OCI-LY3 (cell line): ENCODE measurements around the gene ZNF618.

ENCODE experiments used
- H2AFZ ChIP-seq: fragments of 200-600, 300-600 bp; shearing (Covaris generic); 2 replicates; pipeline ENCODE4 v1.6.0; 2014; ENCODE audit warnings: antibody characterized with exemption, low read depth, low read length
- H3K27ac ChIP-seq: fragments of 200-600, 300-600 bp; sonication (generic); 2 replicates; pipeline ENCODE4 v1.5.1; 2014; ENCODE audit warnings: mild to moderate bottlenecking, low read length, moderate library complexity, mixed read lengths
- H3K27me3 ChIP-seq: fragments of 200-600, 300-600 bp; sonication (generic); 2 replicates; pipeline ENCODE4 v1.6.1; 2014; ENCODE audit warnings: low read depth, low read length, mixed read lengths
- H3K36me3 ChIP-seq: fragments of 200-600, 300-600 bp; sonication (generic); replicated peaks from 2 replicates; pipeline ENCODE3; 2014; ENCODE audit warnings: low read depth, low read length, mixed read lengths
- H3K4me1 ChIP-seq: fragments of 300-600, 200-600 bp; sonication (generic); 2 replicates; pipeline ENCODE4 v1.6.1; 2014; ENCODE audit warnings: low read length, mixed read lengths
- H3K4me2 ChIP-seq: fragments of 200-600, 300-600 bp; sonication (generic); 2 replicates; pipeline ENCODE4 v1.6.1; 2014; ENCODE audit warnings: low read length, mixed read lengths
- H3K4me3 ChIP-seq: fragments of 300-600, 200-600 bp; sonication (generic); 2 replicates; pipeline ENCODE4 v1.5.1; 2014; ENCODE audit warnings: antibody characterized with exemption, mild to moderate bottlenecking, low read length, moderate library complexity
- H3K79me2 ChIP-seq: fragments of 300-600, 200-600 bp; shearing (Covaris generic); 2 replicates; pipeline ENCODE4 v1.6.1; 2014; ENCODE audit warnings: mild to moderate bottlenecking, low read length, mixed read lengths
- H3K9ac ChIP-seq: fragments of 300-600, 200-600 bp; shearing (Covaris generic); 2 replicates; pipeline ENCODE4 v1.6.0; 2014; ENCODE audit warnings: mild to moderate bottlenecking, low read length, moderate library complexity
- H3K9me3 ChIP-seq: fragments of 200-600, 300-600 bp; shearing (Covaris generic); 2 replicates; pipeline ENCODE4 v1.6.1; 2014; ENCODE audit warnings: low read length, mixed read lengths; ENCODE audit not compliant: insufficient read depth
- H4K20me1 ChIP-seq: fragments of 200-600, 300-600 bp; sonication (generic); 2 replicates; pipeline ENCODE4 v1.6.1; 2016; ENCODE audit warnings: low read length, mixed read lengths; ENCODE audit not compliant: insufficient read depth
- EZH2phosphoT487 ChIP-seq: fragments of 200-600 bp; shearing (Covaris generic); IDR thresholded peaks from 2 replicates; pipeline ENCODE4 v1.6.1; 2018; ENCODE audit warnings: antibody characterized with exemption, mixed run types, low read depth
- TF ChIP-seq, protein P1 (sequence below): fragments of 200-600, 300-600 bp; sonication (generic); IDR thresholded peaks from 2 replicates; pipeline ENCODE4 v1.5.1; 2014; ENCODE audit warnings: antibody characterized with exemption, low read length, low read depth

The ZNF618 gene

DNA sequence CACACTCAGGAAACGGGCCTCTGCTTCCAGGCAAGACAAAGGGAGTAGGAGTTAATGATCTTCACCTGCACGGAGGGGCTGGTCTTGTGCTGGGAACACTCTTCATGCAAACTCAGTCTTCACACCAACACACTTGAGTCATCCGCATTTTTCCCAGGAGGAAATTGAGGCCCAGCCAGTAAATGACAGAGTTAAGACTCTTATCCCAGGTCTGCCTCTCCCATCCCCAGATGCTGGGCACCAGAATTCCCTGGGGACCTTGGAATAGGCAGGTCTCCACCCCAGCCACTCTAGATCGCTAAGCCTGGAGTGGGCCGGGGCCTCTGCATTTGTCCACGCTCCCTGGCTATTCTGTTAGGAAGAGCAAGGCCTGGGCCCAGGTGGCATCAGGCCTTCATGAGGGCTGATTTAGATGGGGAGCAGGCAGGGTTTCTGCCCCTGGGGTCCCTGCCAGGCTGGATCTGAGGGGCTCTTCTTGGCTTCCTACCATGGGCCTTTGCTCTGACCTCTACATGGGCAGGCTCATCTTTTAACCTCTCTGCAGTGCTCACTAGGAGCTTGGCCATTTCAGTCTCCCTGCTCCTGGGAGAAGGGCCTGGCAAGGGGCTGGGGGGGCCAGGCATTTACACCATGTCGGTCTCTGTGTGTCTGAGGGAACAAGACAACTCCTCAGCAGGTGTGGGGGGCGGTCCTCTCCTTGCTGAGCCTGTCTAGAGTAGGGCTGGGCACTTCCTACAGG lies 124.7 kb downstream of the ZNF618 start:
- Histone ChIP-seq H3K4me1 (no peaks in the 10 kb centered on the region), H3K9me3 (no peaks in the 10 kb centered on the region), H3K27ac (no peak overlapping the region), H3K4me3 (no peak overlapping the region), H3K4me2 (no peak overlapping the region), H3K9ac (no peak overlapping the region), H3K79me2 (no peaks in the 10 kb centered on the region), H4K20me1 (no peaks in the 10 kb centered on the region), H3K36me3 (no peaks in the 10 kb centered on the region), H3K27me3 (0 out of 2 replicates have a peak, but pooled peaks cover 4% of the 10 kb centered on the region), H2AFZ (no peak overlapping the region)
- no peak for TF ChIP-seq EZH2phosphoT487
- TF ChIP-seq, protein P1, sequence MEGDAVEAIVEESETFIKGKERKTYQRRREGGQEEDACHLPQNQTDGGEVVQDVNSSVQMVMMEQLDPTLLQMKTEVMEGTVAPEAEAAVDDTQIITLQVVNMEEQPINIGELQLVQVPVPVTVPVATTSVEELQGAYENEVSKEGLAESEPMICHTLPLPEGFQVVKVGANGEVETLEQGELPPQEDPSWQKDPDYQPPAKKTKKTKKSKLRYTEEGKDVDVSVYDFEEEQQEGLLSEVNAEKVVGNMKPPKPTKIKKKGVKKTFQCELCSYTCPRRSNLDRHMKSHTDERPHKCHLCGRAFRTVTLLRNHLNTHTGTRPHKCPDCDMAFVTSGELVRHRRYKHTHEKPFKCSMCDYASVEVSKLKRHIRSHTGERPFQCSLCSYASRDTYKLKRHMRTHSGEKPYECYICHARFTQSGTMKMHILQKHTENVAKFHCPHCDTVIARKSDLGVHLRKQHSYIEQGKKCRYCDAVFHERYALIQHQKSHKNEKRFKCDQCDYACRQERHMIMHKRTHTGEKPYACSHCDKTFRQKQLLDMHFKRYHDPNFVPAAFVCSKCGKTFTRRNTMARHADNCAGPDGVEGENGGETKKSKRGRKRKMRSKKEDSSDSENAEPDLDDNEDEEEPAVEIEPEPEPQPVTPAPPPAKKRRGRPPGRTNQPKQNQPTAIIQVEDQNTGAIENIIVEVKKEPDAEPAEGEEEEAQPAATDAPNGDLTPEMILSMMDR: no peak

GRCh38 chr9:114001410-114001685 lies 125.2 kb downstream of the ZNF618 start:
- no peaks in the 10 kb centered on the region for H3K9me3 ChIP-seq
- H3K27me3 ChIP-seq: no peaks in the 10 kb centered on the region
- H3K4me1 ChIP-seq: no peaks in the 10 kb centered on the region
- no peak overlapping the region for H3K9ac ChIP-seq
- no peak overlapping the region for H3K4me3 ChIP-seq
- TF ChIP-seq, protein P1: no peak
- no peak for TF ChIP-seq EZH2phosphoT487
- no peaks in the 10 kb centered on the region for H4K20me1 ChIP-seq
- H3K79me2 ChIP-seq: no peaks in the 10 kb centered on the region
- H3K27ac ChIP-seq: no peak overlapping the region
- no peaks in the 10 kb centered on the region for H3K36me3 ChIP-seq
- no peak overlapping the region for H3K4me2 ChIP-seq
- no peak overlapping the region for H2AFZ ChIP-seq

- TF ChIP-seq EZH2phosphoT487: no peak
- TF ChIP-seq, protein P1: no peak
- no peak overlapping the region for H3K27ac ChIP-seq
- H3K36me3 ChIP-seq: no peaks in the 10 kb centered on the region
- no peaks in the 10 kb centered on the region for H3K4me1 ChIP-seq
- H3K27me3 ChIP-seq: no peaks in the 10 kb centered on the region
- no peaks in the 10 kb centered on the region for H3K79me2 ChIP-seq
- H4K20me1 ChIP-seq: no peaks in the 10 kb centered on the region
- H2AFZ ChIP-seq: no peak overlapping the region
- H3K9ac ChIP-seq: no peak overlapping the region
- H3K9me3 ChIP-seq: no peaks in the 10 kb centered on the region
- no peak overlapping the region for H3K4me2 ChIP-seq
- H3K4me3 ChIP-seq: no peak overlapping the region
Observed at GRCh38 chr9:114001794-114002261, 125.7 kb downstream of the ZNF618 start.

- H3K79me2 ChIP-seq: no peaks in the 10 kb centered on the region
- H2AFZ ChIP-seq: no peak overlapping the region
- no peaks in the 10 kb centered on the region for H3K9me3 ChIP-seq
- no peaks in the 10 kb centered on the region for H3K36me3 ChIP-seq
- H3K9ac ChIP-seq: no peak overlapping the region
- no peak overlapping the region for H3K4me2 ChIP-seq
- H3K4me1 ChIP-seq: no peaks in the 10 kb centered on the region
- no peaks in the 10 kb centered on the region for H3K27me3 ChIP-seq
- TF ChIP-seq EZH2phosphoT487: no peak
- TF ChIP-seq, protein P1: no peak
- H4K20me1 ChIP-seq: no peaks in the 10 kb centered on the region
- no peak overlapping the region for H3K4me3 ChIP-seq
- H3K27ac ChIP-seq: no peak overlapping the region
Observed at GRCh38 chr9:114002271-114002985, 126.3 kb downstream of the ZNF618 start.
